Liver (tissue), 2 donors: ENCODE data around the gene CCDC9B.

Experiments used
- CTCF ChIP-seq: fragments of 150-350 bp; IDR thresholded peaks from 2 replicates; pipeline ENCODE4 v1.5.1; 2017; ENCODE audit warnings: improper control_type of control experiment, low read depth, low read length; ENCODE audit not compliant: missing input control
- FOXA1 ChIP-seq: IDR thresholded peaks from 2 replicates; pipeline ENCODE4 v1.6.1; 2016; ENCODE audit warnings: antibody characterized with exemption
- TF ChIP-seq, protein P1 (sequence below): IDR thresholded peaks from 2 replicates; pipeline ENCODE4 v1.6.1; 2016; ENCODE audit warnings: antibody characterized with exemption
- donor health status: healthy.

- TF ChIP-seq CTCF (no peak), FOXA1 (no peak)
- TF ChIP-seq, protein P1, sequence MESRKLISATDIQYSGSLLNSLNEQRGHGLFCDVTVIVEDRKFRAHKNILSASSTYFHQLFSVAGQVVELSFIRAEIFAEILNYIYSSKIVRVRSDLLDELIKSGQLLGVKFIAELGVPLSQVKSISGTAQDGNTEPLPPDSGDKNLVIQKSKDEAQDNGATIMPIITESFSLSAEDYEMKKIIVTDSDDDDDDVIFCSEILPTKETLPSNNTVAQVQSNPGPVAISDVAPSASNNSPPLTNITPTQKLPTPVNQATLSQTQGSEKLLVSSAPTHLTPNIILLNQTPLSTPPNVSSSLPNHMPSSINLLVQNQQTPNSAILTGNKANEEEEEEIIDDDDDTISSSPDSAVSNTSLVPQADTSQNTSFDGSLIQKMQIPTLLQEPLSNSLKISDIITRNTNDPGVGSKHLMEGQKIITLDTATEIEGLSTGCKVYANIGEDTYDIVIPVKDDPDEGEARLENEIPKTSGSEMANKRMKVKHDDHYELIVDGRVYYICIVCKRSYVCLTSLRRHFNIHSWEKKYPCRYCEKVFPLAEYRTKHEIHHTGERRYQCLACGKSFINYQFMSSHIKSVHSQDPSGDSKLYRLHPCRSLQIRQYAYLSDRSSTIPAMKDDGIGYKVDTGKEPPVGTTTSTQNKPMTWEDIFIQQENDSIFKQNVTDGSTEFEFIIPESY: no peak
Measured at GRCh38 chr15:40306371-40306770, 34.4 kb downstream of the CCDC9B start.
